GM23338 (cell line): ENCODE data around the gene ST8SIA1. TPM values are rescaled to one million over a fixed set of nuclear protein-coding genes. Genes with fewer than 3 reads are reported as not detected.
"Not testable (repeated sequence)": the region's sequence is repeated elsewhere in the genome, so short reads cannot be mapped to it uniquely, and the experiment has no call there.

Experiments used
- ATAC-seq: fragments of 200-7000 bp; cut with Tn5 transposase; 3 replicates; pipeline ENCODE4 v1.9.1; 2020
- DNase-seq: peaks from one replicate; pipeline ENCODE4 v3.0.0-alpha.2; 2015; ENCODE audit warnings: low spot score
- H2AFZ ChIP-seq: fragments of 200-600 bp; sonication (generic); 2 replicates; pipeline ENCODE4 v1.8.0; 2016; ENCODE audit warnings: antibody characterized with exemption, mild to moderate bottlenecking, moderate library complexity
- H3F3A ChIP-seq: fragments of 200-600 bp; sonication (generic); replicated peaks from 2 replicates; pipeline ENCODE4 v1.8.0; 2017; ENCODE audit warnings: antibody characterized with exemption, mixed run types, low read depth
- H3K27ac ChIP-seq: fragments of 200-600 bp; sonication (generic); 2 replicates; pipeline ENCODE4 v1.6.1; 2016; ENCODE audit warnings: low read depth
- H3K27me3 ChIP-seq: fragments of 200-600 bp; sonication (generic); 2 replicates; pipeline ENCODE4 v1.8.0; 2016; ENCODE audit warnings: mild to moderate bottlenecking, mixed run types, moderate library complexity; ENCODE audit not compliant: insufficient read depth
- H3K36me3 ChIP-seq: fragments of 200-600 bp; sonication (generic); 2 replicates; pipeline ENCODE4 v1.8.0; 2016; ENCODE audit warnings: mild to moderate bottlenecking; ENCODE audit not compliant: insufficient read depth
- H3K4me1 ChIP-seq: fragments of 200-600 bp; sonication (generic); 2 replicates; pipeline ENCODE4 v1.8.0; 2016; ENCODE audit warnings: mild to moderate bottlenecking, moderate library complexity; ENCODE audit not compliant: insufficient read depth
- H3K4me2 ChIP-seq: fragments of 200-600 bp; sonication (generic); 2 replicates; pipeline ENCODE4 v1.7.1; 2017; ENCODE audit warnings: mixed run types
- H3K4me3 ChIP-seq: fragments of 200-600 bp; sonication (generic); 2 replicates; pipeline ENCODE4 v1.6.1; 2016; ENCODE audit warnings: mixed run types
- H3K79me2 ChIP-seq: fragments of 200-600 bp; sonication (generic); replicated peaks from 2 replicates; pipeline ENCODE4 v1.8.0; 2017; ENCODE audit warnings: mild to moderate bottlenecking; ENCODE audit not compliant: insufficient read depth
- H3K9me2 ChIP-seq: fragments of 200-600 bp; sonication (generic); 2 replicates; pipeline ENCODE4 v1.8.0; 2017; ENCODE audit not compliant: insufficient read depth
- H4K20me1 ChIP-seq: fragments of 200-600 bp; sonication (generic); replicated peaks from 2 replicates; pipeline ENCODE4 v1.8.0; 2017; ENCODE audit warnings: mild to moderate bottlenecking; ENCODE audit not compliant: insufficient read depth
- H3K27ac Mint-ChIP-seq: 2 replicates; pipeline ENCODE4 v1.8.0; 2020; ENCODE audit warnings: inconsistent platforms, mild to moderate bottlenecking, moderate library complexity, mixed read lengths
- H3K27me3 Mint-ChIP-seq: 3 replicates; pipeline ENCODE4 v1.8.0; 2022; ENCODE audit warnings: low read depth, mild to moderate bottlenecking, moderate library complexity, mixed read lengths, inconsistent platforms; ENCODE audit not compliant: insufficient read depth, poor library complexity
- H3K36me3 Mint-ChIP-seq: 3 replicates; pipeline ENCODE4 v1.8.0; 2021; ENCODE audit warnings: low read depth, mild to moderate bottlenecking, inconsistent platforms, moderate library complexity, mixed read lengths
- H3K4me1 Mint-ChIP-seq: 3 replicates; pipeline ENCODE4 v1.8.0; 2020; ENCODE audit warnings: mild to moderate bottlenecking, inconsistent platforms, mixed read lengths
- H3K4me3 Mint-ChIP-seq: 3 replicates; pipeline ENCODE4 v1.8.0; 2021; ENCODE audit warnings: moderate library complexity, mild to moderate bottlenecking, inconsistent platforms, mixed read lengths
- H3K9me3 Mint-ChIP-seq: 3 replicates; pipeline ENCODE4 v1.8.0; 2020; ENCODE audit warnings: moderate library complexity, mild to moderate bottlenecking, inconsistent platforms, mixed read lengths
- CTCF ChIP-seq, 2 experiments: fragments of 200-600 bp in 1 of 2; sonication (generic) in 1 of 2; conservative IDR thresholded peaks; 2 replicates each; pipeline versions ENCODE4 v1.5.1 to v1.6.1; 2016 to 2017; ENCODE audit warnings: antibody characterized with exemption in 2 of 2, low read depth in 2 of 2, mild to moderate bottlenecking in 2 of 2, moderate library complexity in 1 of 2
- ETS1 ChIP-seq: IDR thresholded peaks from 2 replicates; pipeline ENCODE4 v1.6.1; 2016; ENCODE audit warnings: antibody characterized with exemption
- EZH2 ChIP-seq: fragments of 200-600 bp; sonication (generic); IDR thresholded peaks from one replicate; pipeline ENCODE4 v1.8.0; 2017; ENCODE audit warnings: antibody characterized with exemption, mild to moderate bottlenecking, low read depth; ENCODE audit not compliant: unreplicated experiment
- NANOG ChIP-seq: IDR thresholded peaks from 2 replicates; pipeline ENCODE4 v1.6.1; 2016; ENCODE audit warnings: antibody characterized with exemption, borderline replicate concordance
- POLR2AphosphoS5 ChIP-seq: IDR thresholded peaks from 2 replicates; pipeline ENCODE4 v1.6.1; 2016; ENCODE audit warnings: antibody characterized with exemption, low read depth
- REST ChIP-seq: IDR thresholded peaks from one replicate; pipeline ENCODE4 v1.6.1; 2018; ENCODE audit warnings: antibody characterized with exemption; ENCODE audit not compliant: unreplicated experiment
- STAT1 ChIP-seq: IDR thresholded peaks from one replicate; pipeline ENCODE4 v1.6.1; 2016; ENCODE audit warnings: antibody characterized with exemption; ENCODE audit not compliant: unreplicated experiment
- ZNF331 ChIP-seq: fragments of 250-450 bp; sonication (Bioruptor Pico); IDR thresholded peaks from 2 replicates; pipeline ENCODE4 v1.5.0; 2020; ENCODE audit warnings: low read depth, mild to moderate bottlenecking, moderate library complexity
- ZNF462 ChIP-seq: fragments of 250-450 bp; sonication (Bioruptor Pico); IDR thresholded peaks from 2 replicates; pipeline ENCODE4 v1.5.0; 2020; ENCODE audit warnings: mild to moderate bottlenecking, moderate library complexity
- polyA plus RNA-seq: library from polyadenylated mRNA; unstranded; fragments of >200 nt; fragmentation: Nextera tagmentation; extraction: Ambion mirVana; gene quantifications from 2 replicates; pipeline ENCODE4 v1.2.1, GENCODE V29; 2016
- total RNA-seq: library from RNA; depleted of rRNA; stranded (reverse); fragments of >200 nt; shearing (Covaris generic); gene quantifications from 2 replicates; pipeline ENCODE4 v1.2.3, GENCODE V29; 2014

The ST8SIA1 gene
- total and polyA plus RNA-seq, 2 experiments from 2014 or later: 2.5 to 5.1 TPM

- no peaks in the 10 kb centered on the region for H3K79me2 ChIP-seq
- no peak overlapping the region for H3K4me3 ChIP-seq
- DNase-seq (no peak), ATAC-seq (no peak)
- H3K4me1 Mint-ChIP-seq: no peaks in the 10 kb centered on the region
- H3K4me1 ChIP-seq: no peaks in the 10 kb centered on the region
- H3K27me3 Mint-ChIP-seq: peaks cover 3% of the 10 kb centered on the region
- H3K9me3 Mint-ChIP-seq: no peaks in the 10 kb centered on the region; the same call in 2 of the 3 replicates
- no peaks in the 10 kb centered on the region for H3K36me3 Mint-ChIP-seq
- no peaks in the 10 kb centered on the region for H4K20me1 ChIP-seq
- no peak overlapping the region for H3K4me2 ChIP-seq
- H3K9me2 ChIP-seq: no peaks in the 10 kb centered on the region
- no peak overlapping the region for H3K4me3 Mint-ChIP-seq
- no peak overlapping the region for H2AFZ ChIP-seq
- H3F3A ChIP-seq: no peaks in the 10 kb centered on the region
- no peak overlapping the region for H3K27ac ChIP-seq
- H3K27me3 ChIP-seq: no peaks in the 10 kb centered on the region
- TF ChIP-seq CTCF (conservative IDR thresholded peaks at IDR 0.05; ENCODE audit: low read depth in 2 of 2) (no peak), REST (no peak), ETS1 (no peak), STAT1 (no peak), ZNF462 (CRISPR knock-in tag) (no peak), NANOG (no peak), ZNF331 (CRISPR knock-in tag) (no peak), POLR2AphosphoS5 (no peak), EZH2 (no peak)
- no peak overlapping the region for H3K27ac Mint-ChIP-seq
- H3K36me3 ChIP-seq: no peaks in the 10 kb centered on the region
Measured at GRCh38 chr12:22377731-22378496, 43.4 kb upstream of the ST8SIA1 start.

GRCh38 chr12:22376596-22377150 lies 42.2 kb upstream of the ST8SIA1 start:
- not testable (repeated sequence) for H4K20me1 ChIP-seq, H3K4me1 Mint-ChIP-seq, H3K27me3 ChIP-seq, H3K9me2 ChIP-seq, H3K9me3 Mint-ChIP-seq, H3K4me3 ChIP-seq, H3K27me3 Mint-ChIP-seq, H3K27ac Mint-ChIP-seq, H3F3A ChIP-seq, H3K27ac ChIP-seq, H3K4me1 ChIP-seq, H3K36me3 Mint-ChIP-seq, ATAC-seq, H3K4me3 Mint-ChIP-seq, H3K79me2 ChIP-seq, H3K4me2 ChIP-seq, H3K36me3 ChIP-seq, H2AFZ ChIP-seq, DNase-seq
